GM18508 (cell line): Measurements from ENCODE around the gene TMEM219.
"Not testable (repeated sequence)": the region's sequence is repeated elsewhere in the genome, so short reads cannot be mapped to it uniquely, and the experiment has no call there.

Experiments used
- ATAC-seq: cut with Tn5 transposase; IDR thresholded peaks from one replicate; pipeline ENCODE4 v1.9.1; 2021; ENCODE audit warnings: moderate number of reproducible peaks; ENCODE audit not compliant: insufficient read depth, unreplicated experiment

TMEM219 gene, protein sequence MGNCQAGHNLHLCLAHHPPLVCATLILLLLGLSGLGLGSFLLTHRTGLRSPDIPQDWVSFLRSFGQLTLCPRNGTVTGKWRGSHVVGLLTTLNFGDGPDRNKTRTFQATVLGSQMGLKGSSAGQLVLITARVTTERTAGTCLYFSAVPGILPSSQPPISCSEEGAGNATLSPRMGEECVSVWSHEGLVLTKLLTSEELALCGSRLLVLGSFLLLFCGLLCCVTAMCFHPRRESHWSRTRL

DNA sequence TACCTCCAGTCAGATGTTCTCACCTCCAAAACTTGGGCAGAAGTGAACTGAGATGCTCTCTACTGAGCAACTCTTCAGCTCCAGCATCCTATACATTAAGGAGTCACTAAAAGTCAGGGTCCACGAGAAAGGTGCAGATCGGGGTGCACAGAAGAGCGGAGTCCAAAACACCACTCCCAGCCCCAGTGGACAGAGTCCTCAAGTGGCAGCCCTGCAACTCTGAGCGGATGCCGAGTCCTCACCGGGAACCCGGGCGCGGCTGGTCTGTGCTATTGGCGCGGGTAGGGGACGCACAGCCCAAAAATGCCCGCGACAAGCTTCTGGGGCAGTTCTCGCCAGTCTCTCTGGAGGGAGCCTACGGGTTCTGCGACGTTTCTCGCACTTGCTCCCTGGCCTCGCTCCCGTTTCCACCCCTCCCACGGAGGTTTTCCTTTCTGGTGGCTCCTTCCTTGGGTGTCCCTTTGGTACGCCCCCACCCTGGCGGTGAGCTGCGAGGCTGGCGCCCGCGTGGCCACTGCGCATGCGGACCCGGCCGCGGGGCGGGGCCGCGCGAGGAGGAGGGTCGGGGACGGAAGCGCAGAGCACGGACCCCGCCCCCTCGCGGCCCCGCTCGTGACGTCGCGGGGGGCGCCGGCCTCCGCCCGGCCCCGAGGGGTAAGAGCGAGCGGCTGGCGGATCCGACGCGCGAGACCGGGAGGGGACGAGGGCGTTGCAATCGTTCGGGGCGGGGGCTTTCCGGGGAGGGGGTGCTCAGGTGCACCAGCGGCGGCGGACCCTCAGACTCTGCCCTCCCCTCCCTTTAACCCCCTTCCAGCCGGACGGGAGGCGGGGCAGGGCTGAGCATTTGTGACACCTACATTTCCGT, at the start of gene TMEM219:
Gene TMEM219, plus strand, starts transcription at position 601 of the 865 bp plus-strand sequence. CDS start 1,065 bp downstream, outside the sequence.
- no peak for ATAC-seq

DNA sequence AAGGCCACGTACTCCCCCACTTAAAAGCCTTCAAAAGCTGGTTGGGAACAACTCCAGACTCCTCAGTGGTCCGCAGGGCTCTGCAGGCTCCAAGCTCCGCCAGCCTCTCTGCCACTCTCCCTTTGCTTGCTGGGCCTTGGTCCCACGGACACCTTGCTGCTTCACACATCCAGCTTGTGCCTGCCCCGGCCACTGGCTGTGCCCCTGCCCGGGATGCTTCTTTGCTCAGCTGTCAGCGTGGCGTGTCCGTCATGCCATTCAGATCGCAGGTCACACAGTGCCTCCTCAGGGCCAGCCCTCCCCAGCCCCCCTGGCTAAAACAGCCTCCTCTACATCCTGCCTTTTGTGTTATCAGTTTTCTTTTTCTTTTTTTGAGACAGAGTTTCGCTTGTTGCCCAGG, 49.8 kb upstream of the TMEM219 start:
- ATAC-seq, result no peak

DNA sequence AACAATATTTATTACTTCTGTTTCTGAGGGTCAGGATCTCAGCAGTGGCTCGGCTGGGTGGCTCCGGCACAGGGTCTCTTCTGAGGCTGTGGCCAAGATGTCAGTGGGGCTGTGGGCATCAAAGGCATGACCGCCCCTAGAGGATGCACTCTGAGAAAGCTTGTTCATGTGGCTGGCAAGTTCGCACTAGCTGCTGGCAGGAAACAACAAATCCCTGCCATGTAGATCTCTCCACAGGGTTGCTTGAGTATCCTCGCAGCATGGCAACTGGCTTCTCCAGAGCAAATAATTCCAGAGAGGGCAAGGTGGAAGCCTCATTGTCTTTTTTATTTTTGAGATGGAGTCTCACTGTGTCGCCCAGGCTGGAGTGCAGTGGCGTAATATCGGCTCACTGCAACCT, 48.4 kb upstream of the TMEM219 start:
- ATAC-seq, result no peak

DNA sequence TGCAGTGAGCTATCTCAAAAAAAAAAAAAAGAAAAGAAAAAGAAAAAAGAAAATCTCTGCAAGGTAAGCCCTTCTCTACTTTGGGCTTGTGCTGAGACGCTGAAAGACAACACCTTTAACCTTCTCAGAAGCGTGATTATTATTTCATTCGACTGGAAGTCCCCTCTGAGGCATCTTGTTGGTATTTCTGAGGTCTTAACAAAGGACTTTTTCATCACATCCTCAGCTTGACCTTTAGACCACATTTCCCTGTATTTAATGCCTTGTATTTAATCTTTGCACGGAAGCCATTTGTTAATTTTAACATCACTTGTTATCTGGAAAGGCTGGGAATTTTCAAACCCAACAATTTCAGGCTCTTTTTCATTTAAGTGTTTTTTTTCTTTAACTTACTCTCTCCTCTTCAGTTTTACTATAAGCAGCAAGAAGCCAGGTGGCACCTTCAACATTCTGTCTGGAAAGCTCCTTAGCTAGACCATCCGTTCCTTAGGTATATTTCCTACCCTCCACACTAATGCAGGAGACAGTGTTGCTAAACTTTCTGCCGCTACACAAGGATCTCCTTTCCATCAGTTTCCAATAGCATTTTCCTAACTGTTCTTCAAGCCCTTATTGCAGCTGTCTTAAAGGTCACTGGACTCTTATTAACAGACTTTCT, 46.2 kb upstream of the TMEM219 start:
- no peak for ATAC-seq

DNA sequence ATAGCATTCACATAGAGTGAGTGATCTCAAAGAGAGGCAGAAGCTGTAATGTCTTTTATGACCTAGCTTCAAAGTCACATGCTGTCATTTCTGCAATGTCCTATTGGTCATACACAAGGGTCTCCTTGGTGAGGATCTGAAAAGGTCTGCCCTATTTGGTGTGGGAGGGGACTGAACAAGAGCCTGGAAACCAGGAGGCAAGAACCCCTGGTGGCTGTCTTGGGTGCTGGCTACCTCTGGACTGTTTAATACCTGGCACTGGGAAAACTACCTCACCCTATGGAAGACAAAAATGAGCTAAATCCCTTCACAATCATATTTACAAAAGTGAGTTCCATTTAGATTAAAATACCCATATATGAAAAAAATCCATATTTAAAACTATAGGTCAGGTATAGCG, 44.9 kb upstream of the TMEM219 start:
- no peak for ATAC-seq

DNA sequence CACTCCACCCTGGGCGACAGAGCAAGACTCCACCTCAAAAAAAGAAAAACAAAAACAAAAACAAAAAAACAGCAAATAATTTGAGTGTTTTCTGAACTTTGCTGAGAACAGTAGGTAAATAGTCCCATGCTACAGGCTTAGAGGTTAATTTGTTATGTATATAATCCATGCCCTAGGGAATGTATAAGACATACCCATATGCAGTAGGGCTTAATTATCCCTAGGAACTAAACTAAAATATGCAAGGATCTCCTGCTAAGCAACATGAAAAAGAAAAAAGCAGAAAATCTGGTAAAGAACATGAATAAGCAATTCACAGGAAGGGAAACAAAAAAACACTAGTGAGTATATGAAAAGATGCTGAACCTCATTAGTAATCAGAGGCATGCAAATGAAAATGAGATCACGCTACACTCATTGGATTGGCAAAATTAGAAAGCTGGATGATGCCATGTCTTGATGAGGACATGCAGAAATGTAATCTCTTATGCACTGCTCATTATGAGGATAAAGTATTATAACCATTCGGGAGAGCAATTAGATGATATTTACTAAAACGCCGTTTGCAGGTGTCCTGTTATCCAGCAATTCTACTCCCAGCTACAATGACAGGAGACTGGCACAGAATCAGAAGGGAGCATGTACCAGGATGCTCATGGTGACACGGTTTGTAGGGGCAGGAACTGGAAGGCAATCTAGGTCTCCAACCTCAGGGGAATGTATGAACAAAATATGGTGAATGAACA, 41.4 kb upstream of the TMEM219 start:
- no peak for ATAC-seq

DNA sequence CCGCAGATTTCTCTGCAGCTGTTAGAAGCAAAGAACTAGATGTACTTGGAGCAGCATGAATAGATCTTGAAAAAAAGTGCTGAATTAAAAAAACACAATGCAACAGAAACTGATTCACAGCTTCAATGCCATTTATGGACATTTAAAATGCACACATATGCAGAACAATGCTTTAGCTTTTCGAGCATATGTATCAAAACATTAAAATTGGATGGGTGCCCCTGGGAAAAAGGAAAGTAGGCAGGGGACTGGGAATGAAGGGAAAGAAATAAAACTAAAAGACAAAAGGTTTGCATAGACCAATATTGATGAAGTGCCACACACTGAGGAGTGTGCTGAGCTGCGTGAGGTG, 40.9 kb upstream of the TMEM219 start:
- ATAC-seq, result no peak

DNA sequence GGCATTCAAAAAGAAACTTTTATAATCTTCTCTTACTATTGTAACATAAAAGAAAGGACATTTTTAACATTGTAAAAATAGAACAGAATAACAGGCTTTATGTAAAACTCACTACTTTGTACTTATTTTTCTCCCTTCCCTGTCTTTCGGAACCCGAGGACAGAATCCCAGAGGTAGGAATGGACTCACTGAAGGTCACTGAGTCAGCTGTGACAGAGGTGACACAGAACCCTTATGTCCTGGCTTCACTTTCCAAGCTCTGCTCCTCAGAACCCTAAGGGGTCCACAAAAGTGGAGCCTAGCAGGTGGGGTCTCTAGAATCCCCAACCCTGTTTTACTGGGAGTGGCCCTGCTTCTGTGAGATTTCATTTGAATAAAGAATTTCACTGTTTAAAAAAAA, 39.6 kb upstream of the TMEM219 start:
- no peak for ATAC-seq

DNA sequence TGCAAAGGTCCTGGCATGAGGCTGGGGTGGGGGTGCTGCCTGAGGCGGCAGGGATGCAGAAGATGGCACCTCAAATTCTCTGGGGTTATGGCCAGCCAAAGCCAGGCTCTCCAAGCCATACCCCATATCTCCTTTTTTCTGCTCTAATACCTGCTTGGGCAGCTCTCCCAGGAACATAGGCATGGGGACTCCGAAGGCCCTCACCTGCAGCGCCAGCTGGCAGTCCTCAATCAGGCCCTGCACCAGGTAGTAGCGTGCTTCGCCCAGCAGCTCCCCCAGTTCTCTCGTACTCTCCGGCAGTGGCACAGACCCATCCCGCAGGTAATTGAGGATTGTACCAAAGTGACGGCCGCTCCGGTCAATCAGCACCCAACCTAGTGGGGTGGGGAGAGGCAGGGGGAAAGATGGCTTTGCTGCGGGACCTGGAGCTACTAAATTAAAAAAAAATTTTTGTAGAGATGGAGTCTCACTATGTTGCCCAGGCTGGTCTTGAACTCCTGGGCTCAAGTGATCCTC, 38.8 kb upstream of the TMEM219 start:
- no peak for ATAC-seq

DNA sequence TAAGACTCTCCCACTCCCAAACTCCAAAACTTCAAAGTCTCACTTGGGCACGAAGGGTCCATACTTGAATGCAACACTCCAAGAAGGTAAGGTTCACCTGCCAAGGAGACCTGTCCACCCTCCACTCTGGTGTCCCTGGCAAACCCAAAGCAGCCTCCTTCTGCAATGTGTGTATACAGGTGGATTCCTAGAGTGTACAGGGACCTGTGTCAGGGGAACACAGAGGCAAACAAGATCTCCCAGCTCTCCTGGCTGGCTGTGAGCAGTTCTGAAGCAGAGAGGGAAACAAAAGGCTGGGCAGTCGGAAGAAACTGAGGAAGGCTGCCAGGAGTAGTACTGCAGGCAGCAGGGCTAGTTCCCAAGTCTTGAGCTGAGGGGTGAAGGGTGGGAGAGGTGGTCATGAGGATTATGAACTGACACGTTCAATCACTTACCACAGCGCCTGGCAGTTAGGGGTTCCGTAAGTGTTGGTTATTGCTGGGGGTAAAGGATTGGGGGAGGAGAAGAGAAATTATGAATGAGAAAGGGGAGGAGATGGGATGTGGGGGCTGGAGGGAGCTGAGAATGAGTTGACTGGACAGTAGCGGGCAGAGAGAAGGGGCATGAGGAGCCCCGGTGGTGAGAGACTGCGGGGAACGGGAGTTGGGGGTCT, 36.6 kb upstream of the TMEM219 start:
- ATAC-seq, result no peak

DNA sequence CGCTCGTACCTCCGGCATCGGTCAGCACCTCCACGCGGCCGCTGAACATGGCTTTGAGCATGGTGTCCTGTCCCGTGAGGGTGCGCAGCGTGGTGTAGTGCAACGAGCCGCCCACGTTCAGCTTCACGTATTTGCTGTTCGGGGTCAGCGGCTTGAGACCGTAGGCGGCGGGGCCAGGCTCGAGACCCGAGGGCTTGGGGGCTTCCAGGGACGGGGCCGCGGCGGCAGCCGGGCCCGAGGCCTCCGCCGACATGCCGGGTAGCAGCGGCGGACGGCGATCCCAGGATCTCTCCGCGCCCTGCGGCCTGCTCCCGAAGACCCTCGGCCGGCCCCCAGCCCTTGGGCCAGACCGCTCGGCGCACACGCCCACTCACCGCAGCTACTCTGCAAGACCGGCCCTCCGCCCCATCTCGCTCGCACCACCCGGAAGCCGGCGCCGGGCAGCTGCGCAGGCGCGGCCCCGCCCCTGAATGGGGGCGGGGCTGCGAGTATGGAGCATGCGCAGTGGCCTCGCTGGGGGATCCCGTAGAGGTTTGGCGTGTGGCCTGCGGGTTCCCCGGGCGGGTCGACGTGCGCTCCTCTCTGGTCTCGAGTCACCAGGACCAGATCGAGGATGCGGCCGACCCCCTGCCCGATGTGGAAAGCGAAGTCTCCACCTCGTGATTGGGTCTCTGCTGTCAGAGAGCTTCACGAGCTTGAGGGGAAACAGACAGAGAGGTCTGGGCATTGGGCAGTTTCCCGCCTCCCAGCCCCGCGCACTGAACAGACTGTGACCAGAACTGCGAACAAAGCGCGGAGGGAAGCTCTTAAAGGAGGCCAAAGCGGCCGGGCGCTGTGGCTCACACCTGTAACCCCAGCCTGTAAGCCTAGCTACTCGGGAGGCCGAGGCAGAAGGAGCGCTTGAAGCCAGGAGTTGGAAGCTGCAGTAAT, 35.8 kb upstream of the TMEM219 start, which contains the start of gene KCTD13:
Gene KCTD13, minus strand, starts transcription at position 446 of the 930 bp plus-strand sequence. Its CDS starts 193 bp downstream, at position 253.
- peak; percentile 53 for ATAC-seq

DNA sequence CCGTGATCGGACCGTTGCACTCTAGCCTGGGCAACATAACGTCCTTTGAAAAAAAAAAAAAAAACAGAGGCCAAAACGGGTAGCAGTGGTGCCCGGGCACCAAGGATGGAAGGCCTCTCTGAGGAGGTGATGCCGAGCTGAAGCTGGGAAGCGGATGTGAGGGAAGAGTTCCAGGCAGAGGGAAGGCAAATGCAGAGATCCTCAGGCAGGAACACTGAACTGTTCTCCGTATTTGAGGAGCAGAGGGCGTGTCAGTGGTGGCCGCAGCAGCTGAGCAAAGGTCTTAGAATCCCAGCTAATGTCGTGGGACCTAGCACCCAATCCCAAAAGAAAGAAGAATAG, 35.2 kb upstream of the TMEM219 start:
- no peak for ATAC-seq

DNA sequence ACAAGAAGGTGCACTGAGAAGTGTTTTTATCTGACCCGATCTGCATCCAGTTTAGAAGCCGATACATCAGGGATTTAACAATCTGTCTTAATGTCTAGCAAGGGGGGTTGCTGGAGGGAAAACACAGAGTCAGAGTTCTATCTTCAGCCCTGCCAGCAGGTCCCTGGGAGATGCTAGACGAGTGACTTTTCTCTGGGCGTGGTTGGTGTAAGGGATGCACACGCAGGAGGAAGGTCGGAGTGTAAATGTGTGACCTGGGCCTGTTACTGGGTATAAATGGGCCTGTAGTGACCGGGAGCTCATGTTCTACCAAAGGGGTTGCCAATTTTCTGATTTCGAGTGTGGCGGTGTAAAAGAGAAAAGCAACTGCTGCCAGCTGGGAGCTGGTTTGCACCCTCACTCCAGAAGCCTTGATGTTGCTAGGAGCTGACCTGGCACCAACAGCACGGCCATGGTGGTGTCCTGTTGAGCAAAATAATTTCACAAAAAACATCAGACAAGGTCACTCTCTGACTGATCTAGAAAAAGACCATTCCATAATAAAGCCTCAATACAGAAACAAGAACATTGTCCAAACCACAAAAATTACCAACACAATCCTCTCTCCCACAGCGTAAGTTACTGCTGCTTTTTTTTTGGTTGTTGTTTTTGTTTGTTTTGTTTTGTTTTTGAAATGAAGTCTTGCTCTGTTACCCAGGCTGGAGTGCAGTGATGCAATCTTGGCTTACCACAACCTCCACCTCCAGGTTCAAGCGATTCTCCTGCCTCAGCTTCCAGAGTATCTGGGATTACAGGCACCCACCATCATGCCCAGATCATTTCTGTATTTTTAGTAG, 34.6 kb upstream of the TMEM219 start:
- no peak for ATAC-seq

DNA sequence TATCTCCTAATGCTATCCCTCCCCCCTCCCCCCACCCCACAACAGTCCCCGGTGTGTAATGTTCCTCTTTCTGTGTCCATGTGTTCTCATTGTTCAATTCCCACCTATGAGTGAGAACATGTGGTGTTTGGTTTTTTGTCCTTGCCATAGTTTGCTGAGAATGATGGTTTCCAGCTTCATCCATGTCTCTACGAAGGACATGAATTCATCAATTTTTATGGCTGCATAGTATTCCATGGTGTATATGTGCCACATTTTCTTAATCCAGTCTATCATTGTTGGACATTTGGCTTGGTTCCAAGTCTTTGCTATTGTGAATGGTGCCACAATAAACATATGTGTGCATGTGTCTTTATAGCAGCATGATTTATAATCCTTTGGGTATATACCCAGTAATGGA, 30.1 kb upstream of the TMEM219 start:
- not testable (repeated sequence) for ATAC-seq

DNA sequence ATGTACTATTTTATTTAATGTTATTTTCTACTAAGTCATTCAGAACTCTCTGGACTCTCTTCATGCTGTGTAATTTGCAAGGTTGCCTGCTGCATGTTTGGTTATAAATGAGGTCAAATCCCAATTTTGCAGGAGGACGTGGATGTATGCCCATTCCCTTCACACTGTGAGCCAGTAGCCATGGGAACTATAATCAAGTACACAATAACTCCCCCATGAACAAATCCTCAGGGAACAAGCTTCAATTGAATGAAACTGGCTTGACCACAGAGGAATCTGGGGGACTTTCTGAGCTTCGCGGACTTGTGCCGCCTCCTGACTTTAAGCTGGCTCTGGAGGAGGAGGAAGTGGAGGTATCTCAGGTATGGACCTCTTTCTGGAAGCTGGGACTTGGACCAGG, 21.2 kb upstream of the TMEM219 start:
- ATAC-seq, result no peak

DNA sequence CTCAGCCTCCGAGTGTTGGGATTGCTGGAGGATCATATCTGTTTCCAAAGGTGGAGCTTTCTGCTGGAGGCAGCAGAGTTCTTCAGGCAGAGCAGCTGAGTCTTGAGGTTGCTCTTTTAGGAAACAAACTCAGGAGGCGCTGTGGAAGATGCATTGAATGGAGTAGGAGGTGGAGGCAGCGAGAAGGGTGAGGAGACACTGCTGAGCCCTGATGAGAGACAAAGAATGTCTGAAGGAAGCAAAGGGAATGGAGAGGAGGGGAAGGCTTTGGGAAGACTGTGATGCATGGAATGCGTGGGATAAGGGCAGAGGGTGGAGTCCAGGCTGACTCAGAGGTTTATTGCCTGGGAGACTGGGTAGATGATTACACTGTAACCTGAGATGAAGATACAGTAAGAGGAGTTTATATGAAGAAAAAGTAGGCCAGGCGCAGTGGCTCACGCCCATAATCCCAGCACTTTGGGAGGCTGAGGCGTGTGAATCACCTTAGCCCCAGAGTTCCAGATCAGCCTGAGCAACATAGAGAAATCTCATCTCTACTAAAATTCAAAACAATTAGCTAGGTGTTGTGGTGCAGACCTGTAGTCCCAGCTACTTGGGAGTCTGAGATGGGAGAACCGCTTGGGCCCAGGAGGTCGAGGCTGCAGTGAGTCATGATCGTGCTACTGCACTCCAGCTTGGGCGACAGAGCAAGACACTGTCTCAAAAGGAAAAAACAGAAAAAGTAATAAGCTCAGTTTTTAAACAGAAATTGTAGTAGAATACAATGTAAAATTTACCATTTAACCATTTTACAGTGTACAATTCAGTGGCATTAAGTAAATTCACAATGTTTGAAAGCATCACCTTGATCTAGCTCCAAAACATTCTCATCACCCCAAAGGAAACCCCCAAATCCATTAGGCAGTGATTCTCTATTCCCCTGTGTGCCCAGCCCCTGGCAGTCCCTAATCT, 17.8 kb upstream of the TMEM219 start:
- ATAC-seq, result no peak

DNA sequence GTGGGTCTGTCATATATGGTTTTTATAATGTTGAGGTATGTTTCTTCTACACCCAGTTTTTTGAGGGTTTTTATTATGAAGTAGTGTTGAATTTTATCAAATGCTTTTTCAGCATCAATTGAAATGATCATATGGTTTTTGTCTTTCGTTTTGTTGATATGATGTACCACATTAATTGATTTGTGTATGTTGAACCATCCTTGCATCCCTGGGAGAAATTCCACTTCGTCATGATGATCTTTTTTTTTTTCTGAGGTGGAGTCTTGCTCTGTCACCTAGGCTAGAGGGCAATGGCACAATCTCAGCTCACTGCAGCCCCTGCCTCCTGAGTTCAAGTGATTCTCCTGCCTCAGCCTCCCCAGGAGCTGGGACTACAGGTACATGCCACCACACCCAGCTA, 14.0 kb upstream of the TMEM219 start:
- ATAC-seq, result no peak
